ENCODE data around the gene TNIP2. TPM values are rescaled to one million over a fixed set of nuclear protein-coding genes. Genes with fewer than 3 reads are reported as not detected.

TNIP2 gene
- total and polyA plus RNA-seq, 2 of the 13 experiments (the other 11 are each of a cell fraction or from before 2014, with no cell fraction given) = 25.6 to 38.0 TPM

- TF ChIP-seq PRDM15 (CRISPR knock-in tag; IDR thresholded peaks at IDR 0.05) (no peak), CREBL2 (CRISPR knock-in tag; IDR thresholded peaks at IDR 0.05; ENCODE audit: borderline replicate concordance) (no peak), PRMT3 (CRISPR knock-in tag; IDR thresholded peaks at IDR 0.05; ENCODE audit: borderline replicate concordance, low read depth) (no peak), NR3C1 (CRISPR knock-in tag; IDR thresholded peaks at IDR 0.05) (no peak), ZHX2 (IDR thresholded peaks at IDR 0.05; ENCODE audit: low read depth) (no peak), ZHX2 (CRISPR knock-in tag; IDR thresholded peaks at IDR 0.05; ENCODE audit: borderline replicate concordance) (no peak), ZNF451 (CRISPR knock-in tag; IDR thresholded peaks at IDR 0.05) (no peak), ZNF564 (CRISPR knock-in tag; IDR thresholded peaks at IDR 0.05) (no peak), ZNF549 (CRISPR knock-in tag; IDR thresholded peaks at IDR 0.05) (no peak), GMEB1 (CRISPR knock-in tag; IDR thresholded peaks at IDR 0.05; ENCODE audit: borderline replicate concordance) (no peak), ZNF563 (CRISPR knock-in tag; IDR thresholded peaks at IDR 0.05) (no peak)
Measured at GRCh38 chr4:2785613-2786012, 29.5 kb upstream of the TNIP2 start (continued).
